K562 (cell line): Measurements from ENCODE around the gene TDRD12.
A peak's percentile ranks its signal among the peaks of the same experiment; 100 is the strongest.

Experiments used
- CEBPB ChIP-seq: fragments of 450-650 bp; IDR thresholded peaks from 2 replicates; pipeline ENCODE4 v1.6.1; 2016; ENCODE audit warnings: missing genetic modification characterization, missing compliant biosample characterization
- CTCF ChIP-seq, 3 experiments: IDR thresholded peaks in 2 of 3; conservative IDR thresholded peaks in 1 of 3; 2 replicates each; pipeline ENCODE4 v1.5.1; 2011 to 2012; ENCODE audit warnings: low read length in 3 of 3, mild to moderate bottlenecking in 3 of 3, control low read depth in 2 of 3, improper control_type of control experiment in 1 of 3, inconsistent platforms in 1 of 3, low read depth in 1 of 3, mixed read lengths in 1 of 3, moderate library complexity in 1 of 3; ENCODE audit not compliant: insufficient read depth in 2 of 3
- ELF1 ChIP-seq: fragments of 200-800 bp; sonication (Bioruptor generic); IDR thresholded peaks from 2 replicates; pipeline ENCODE4 v1.6.1; 2016; ENCODE audit warnings: missing genetic modification characterization, missing compliant biosample characterization
- ETS2 ChIP-seq: IDR thresholded peaks from 2 replicates; pipeline ENCODE4 v1.6.1; 2016; ENCODE audit warnings: borderline replicate concordance, missing genetic modification characterization, mild to moderate bottlenecking, moderate library complexity, missing compliant biosample characterization; ENCODE audit not compliant: poor library complexity, severe bottlenecking
- EZH2 ChIP-seq: IDR thresholded peaks from 2 replicates; pipeline ENCODE4 v1.6.1; 2012; ENCODE audit warnings: low read depth, mild to moderate bottlenecking, inconsistent platforms, low read length, borderline replicate concordance
- KAT7 ChIP-seq: sonication (generic); formaldehyde crosslinking; IDR thresholded peaks from 2 replicates; pipeline ENCODE4 v1.8.0; 2022; ENCODE audit warnings: missing genetic modification reagents, mild to moderate bottlenecking, borderline replicate concordance
- NFIC ChIP-seq: fragments of 450-650 bp; IDR thresholded peaks from 2 replicates; pipeline ENCODE4 v1.6.1; 2017; ENCODE audit warnings: mild to moderate bottlenecking, inconsistent platforms
- PCBP2 ChIP-seq: fragments of 200-400 bp; formaldehyde crosslinking; IDR thresholded peaks from 2 replicates; pipeline ENCODE4 v1.6.1; 2018; ENCODE audit warnings: low read length, low read depth, mild to moderate bottlenecking, moderate library complexity; ENCODE audit not compliant: poor library complexity, severe bottlenecking
- RCOR1 ChIP-seq, 2 experiments: IDR thresholded peaks; 2 replicates each; pipeline ENCODE4 v1.6.1; 2012; ENCODE audit warnings: low read depth in 2 of 2, low read length in 2 of 2, borderline replicate concordance in 1 of 2, improper control_type of control experiment in 1 of 2
- TEAD4 ChIP-seq, 2 experiments: sonication (generic) in 1 of 2; formaldehyde crosslinking in 1 of 2; IDR thresholded peaks; 2 replicates each; pipeline versions ENCODE4 v1.6.1 to v1.8.0; 2012 to 2022; ENCODE audit warnings: borderline replicate concordance in 1 of 2, inconsistent platforms in 1 of 2, low read length in 1 of 2, mild to moderate bottlenecking in 1 of 2, missing genetic modification reagents in 1 of 2
- ZNF212 ChIP-seq: fragments of 450-650 bp; formaldehyde crosslinking; IDR thresholded peaks from 2 replicates; pipeline ENCODE4 v1.4.0; 2020; ENCODE audit warnings: mild to moderate bottlenecking
- ZNF274 ChIP-seq: IDR thresholded peaks from 2 replicates; pipeline ENCODE4 v1.6.1; 2011; ENCODE audit warnings: low read depth, mild to moderate bottlenecking, low read length, moderate library complexity, borderline replicate concordance
- ZSCAN29 ChIP-seq: fragments of 450-650 bp; IDR thresholded peaks from 2 replicates; pipeline ENCODE4 v1.6.1; 2017
- TF ChIP-seq, protein P1 (sequence below), 2 experiments: fragments of 200-800 bp in 1 of 2; sonication (Bioruptor generic) in 1 of 2; sonication (generic) in 1 of 2; formaldehyde crosslinking in 1 of 2; IDR thresholded peaks in 1 of 2; conservative IDR thresholded peaks in 1 of 2; 2 replicates each; pipeline versions ENCODE4 v1.5.0 to v1.6.1; 2016 to 2020; ENCODE audit warnings: missing compliant biosample characterization in 1 of 2, missing genetic modification characterization in 1 of 2, missing genetic modification reagents in 1 of 2

GRCh38 chr19:32674153-32674930 lies 45.2 kb upstream of the TDRD12 start:
- no peak for TF ChIP-seq ELF1 (tag)
- no peak for TF ChIP-seq CEBPB (tag)
- TF ChIP-seq ZSCAN29, result no peak
- TF ChIP-seq CTCF (IDR thresholded peaks at IDR 0.05 in 2 of 3, conservative IDR thresholded peaks at IDR 0.05 in 1 of 3; ENCODE audit: insufficient read depth in 2 of 3, low read depth in 1 of 3, low read length in 3 of 3), result no peak
- TF ChIP-seq EZH2, result no peak
- 0 out of 2 replicates have a peak, but pooled peaks have one; percentile 6 for TF ChIP-seq NFIC
- TF ChIP-seq ETS2 (tag), result no peak
- TF ChIP-seq, protein P1, sequence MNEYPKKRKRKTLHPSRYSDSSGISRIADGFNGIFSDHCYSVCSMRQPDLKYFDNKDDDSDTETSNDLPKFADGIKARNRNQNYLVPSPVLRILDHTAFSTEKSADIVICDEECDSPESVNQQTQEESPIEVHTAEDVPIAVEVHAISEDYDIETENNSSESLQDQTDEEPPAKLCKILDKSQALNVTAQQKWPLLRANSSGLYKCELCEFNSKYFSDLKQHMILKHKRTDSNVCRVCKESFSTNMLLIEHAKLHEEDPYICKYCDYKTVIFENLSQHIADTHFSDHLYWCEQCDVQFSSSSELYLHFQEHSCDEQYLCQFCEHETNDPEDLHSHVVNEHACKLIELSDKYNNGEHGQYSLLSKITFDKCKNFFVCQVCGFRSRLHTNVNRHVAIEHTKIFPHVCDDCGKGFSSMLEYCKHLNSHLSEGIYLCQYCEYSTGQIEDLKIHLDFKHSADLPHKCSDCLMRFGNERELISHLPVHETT (CRISPR knock-in tag; conservative IDR thresholded peaks at IDR 0.05 in 1 of 2, IDR thresholded peaks at IDR 0.05 in 1 of 2), result peak in 1 of 2 experiments; percentile 25; a peak in 1 of 4 replicates
- TF ChIP-seq ZNF212 (CRISPR knock-in tag), result no peak
- TF ChIP-seq RCOR1 (IDR thresholded peaks at IDR 0.05; ENCODE audit: borderline replicate concordance in 1 of 2, low read depth in 2 of 2, low read length in 2 of 2), result no peak
- 0 out of 2 replicates have a peak, but pooled peaks have one; percentile 60 for TF ChIP-seq KAT7
- TF ChIP-seq PCBP2, result no peak
- TF ChIP-seq TEAD4 (IDR thresholded peaks at IDR 0.05; ENCODE audit: low read length), result no peak
- no peak for TF ChIP-seq TEAD4 (CRISPR knock-in tag; IDR thresholded peaks at IDR 0.05; ENCODE audit: borderline replicate concordance)
- TF ChIP-seq ZNF274, result no peak
